ENCODE data around the gene CATSPER4.
A peak's percentile ranks its signal among the peaks of the same experiment; 100 is the strongest.

Gene CATSPER4

DNA sequence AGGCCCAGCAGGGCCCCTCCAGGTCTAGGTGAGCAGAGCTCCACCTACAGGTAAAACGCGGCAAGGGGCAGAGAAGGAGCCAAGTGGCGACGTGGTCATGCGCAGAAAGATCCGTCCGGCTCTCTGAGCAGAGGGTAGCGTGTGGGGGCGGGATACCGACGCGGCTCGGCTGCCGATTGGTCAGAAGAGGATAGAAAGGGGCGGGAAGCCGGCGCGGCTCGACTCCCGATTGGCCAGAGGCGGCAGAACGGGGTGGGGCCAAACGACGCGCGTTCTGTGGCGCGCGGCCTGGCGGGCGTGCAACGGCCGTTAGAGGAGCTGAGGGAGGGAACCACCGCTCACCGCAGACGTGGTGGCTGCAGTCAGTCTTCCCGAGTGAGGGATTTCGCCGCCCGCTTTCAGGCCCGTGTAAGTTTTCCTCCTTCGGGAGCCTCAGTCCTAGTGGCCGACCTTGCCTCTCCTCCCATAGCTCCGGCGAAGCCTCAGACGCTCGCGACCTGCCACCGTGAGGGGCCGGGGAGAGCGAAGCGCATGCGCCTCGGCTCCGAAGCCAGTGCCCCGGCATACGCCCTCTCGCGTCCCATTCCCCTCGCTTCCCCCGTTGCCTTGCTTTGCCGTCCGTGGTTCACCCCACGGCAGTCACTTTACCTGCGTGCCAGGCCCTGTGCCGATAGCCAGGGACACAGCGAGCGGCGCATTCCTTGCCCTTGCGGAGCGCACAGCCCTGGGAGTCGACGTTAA lies 43.7 kb downstream of the CATSPER4 start, which contains the start of gene CEP85:
Gene CEP85 (plus strand): TSS at position 298 of the 741 bp plus-strand sequence. CDS start 5,584 bp downstream, outside the sequence.
- Histone ChIP-seq H3K27me3 (peaks cover 0 to 3% of the 10 kb centered on the region in 2 donors), H3K9me3 (no peaks in the 10 kb centered on the region), H3K27ac (peak within 1 kb of the TSS; percentile 75 to 88), H3K4me3 (peak within 1 kb of the TSS; percentile 69 to 82), H3K36me3 (no peaks in the 10 kb centered on the region), H3K4me1 (peaks cover 0 to 10% (median 4%) of the 10 kb centered on the region in 4 donors)
- peak; percentile 96 to 98 for DNase-seq
- TF ChIP-seq, protein P1, sequence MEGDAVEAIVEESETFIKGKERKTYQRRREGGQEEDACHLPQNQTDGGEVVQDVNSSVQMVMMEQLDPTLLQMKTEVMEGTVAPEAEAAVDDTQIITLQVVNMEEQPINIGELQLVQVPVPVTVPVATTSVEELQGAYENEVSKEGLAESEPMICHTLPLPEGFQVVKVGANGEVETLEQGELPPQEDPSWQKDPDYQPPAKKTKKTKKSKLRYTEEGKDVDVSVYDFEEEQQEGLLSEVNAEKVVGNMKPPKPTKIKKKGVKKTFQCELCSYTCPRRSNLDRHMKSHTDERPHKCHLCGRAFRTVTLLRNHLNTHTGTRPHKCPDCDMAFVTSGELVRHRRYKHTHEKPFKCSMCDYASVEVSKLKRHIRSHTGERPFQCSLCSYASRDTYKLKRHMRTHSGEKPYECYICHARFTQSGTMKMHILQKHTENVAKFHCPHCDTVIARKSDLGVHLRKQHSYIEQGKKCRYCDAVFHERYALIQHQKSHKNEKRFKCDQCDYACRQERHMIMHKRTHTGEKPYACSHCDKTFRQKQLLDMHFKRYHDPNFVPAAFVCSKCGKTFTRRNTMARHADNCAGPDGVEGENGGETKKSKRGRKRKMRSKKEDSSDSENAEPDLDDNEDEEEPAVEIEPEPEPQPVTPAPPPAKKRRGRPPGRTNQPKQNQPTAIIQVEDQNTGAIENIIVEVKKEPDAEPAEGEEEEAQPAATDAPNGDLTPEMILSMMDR (IDR thresholded peaks at IDR 0.05), result peak; percentile 54 to 64
- intact Hi-C loops (cut with DNase I; ENCODE audit: low total_unique reads), result no loop called here

DNA sequence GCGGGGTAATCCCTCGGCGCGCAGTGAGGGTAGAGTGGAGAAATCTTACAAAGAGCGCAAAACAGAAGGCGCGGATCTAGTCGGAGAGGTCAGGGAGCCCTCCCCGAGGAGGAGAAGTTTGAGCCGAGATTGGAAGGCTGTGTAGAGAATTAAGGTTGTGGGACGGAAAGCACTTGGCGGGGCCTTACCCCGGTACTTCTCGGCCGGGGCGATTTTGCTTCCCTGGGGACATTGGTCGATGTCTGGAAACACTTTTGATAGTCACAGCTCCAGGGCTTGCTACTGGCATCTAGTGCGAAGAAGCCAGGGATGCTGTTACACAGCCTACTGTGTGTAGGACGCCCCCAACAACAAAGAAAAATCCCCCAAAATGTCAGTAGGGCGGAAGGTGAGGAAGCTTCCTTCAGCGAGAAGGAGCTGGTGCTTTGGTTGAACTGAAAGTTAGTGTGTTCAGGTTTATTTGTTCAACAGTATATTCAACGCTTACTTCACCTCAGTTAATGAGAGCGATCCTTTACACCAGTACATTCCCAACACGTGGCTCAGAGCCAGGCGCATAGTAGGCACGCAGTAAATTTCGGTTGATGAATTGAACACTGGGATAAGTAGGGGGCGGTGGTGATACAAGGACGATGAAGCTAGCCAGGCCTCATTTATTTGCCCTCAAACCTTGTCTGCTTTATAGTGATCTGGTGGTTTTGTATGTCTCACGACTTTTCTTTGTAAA lies 44.4 kb downstream of the CATSPER4 start:
- peaks cover 0 to 10% (median 4%) of the 10 kb centered on the region in 4 donors for H3K4me1 ChIP-seq
- TF ChIP-seq, protein P1 (IDR thresholded peaks at IDR 0.05), result no peak
- H3K36me3 ChIP-seq, result no peaks in the 10 kb centered on the region
- peak overlapping the region; percentile 69 to 82 for H3K4me3 ChIP-seq
- no peaks in the 10 kb centered on the region for H3K27me3 ChIP-seq
- intact Hi-C loops (cut with DNase I; ENCODE audit: low total_unique reads), result no loop called here
- H3K9me3 ChIP-seq, result no peaks in the 10 kb centered on the region
- H3K27ac ChIP-seq, result peak overlapping the region; percentile 75 to 88
- DNase-seq, result no peak

DNA sequence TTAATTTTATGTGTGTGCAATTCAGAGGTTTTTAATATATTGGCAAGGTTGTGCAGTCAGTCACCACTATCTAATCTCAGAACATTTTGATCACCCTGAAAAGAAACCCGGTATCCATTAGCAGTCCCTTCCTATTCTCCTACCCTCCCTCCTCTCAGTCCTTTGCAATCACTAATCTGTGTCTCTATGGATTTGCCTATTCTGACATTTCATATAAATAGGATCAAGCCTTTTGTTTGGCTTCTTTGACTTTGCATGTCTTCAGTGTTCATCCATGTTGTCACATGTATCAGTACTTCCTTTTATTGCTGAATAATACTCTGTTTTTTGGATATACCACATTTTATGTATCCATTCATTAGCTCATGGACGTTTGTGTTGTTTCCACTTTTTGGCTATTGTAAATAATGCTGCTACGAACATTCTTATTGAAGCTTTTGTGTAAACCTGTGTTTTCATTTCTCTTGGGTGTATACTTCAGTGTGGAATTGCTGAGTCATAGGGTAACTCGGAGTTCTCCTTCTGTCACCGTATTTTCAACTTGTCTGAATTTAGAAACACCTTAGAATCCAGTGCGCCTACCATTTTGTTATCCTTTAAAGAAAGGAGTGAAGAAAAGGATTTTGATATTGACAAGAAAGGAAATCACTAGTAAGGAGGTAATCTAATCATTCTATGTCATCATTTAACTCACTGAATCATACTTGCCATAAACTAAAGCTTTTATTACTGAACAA lies 47.0 kb downstream of the CATSPER4 start:
- Histone ChIP-seq H3K27ac (no peak overlapping the region), H3K27me3 (no peaks in the 10 kb centered on the region), H3K4me1 (peaks cover 0 to 10% (median 4%) of the 10 kb centered on the region in 4 donors), H3K36me3 (no peaks in the 10 kb centered on the region), H3K9me3 (no peaks in the 10 kb centered on the region), H3K4me3 (no peak overlapping the region)
- no peak for DNase-seq
- TF ChIP-seq, protein P1 (IDR thresholded peaks at IDR 0.05), result no peak
- intact Hi-C loops (cut with DNase I; ENCODE audit: low total_unique reads), result no loop called here

DNA sequence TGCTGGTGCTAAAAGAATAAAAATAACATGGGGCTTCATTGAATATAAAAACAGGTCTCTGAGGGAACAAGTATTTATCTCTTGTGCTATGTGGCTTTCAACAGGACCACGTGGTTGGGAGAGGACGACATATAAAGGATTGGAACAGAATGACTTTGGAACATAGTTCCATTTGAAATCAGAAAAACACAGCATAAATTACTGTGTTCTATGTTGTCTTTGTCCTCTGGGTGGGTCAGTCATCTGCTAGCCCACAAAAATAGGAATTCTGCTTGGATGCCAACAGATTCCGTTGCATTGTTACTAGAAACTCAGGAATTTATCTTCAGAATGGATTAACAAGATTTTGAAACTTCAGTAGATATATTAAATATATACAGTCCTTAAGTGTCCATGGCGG lies 49.5 kb downstream of the CATSPER4 start:
- no peaks in the 10 kb centered on the region for H3K36me3 ChIP-seq
- TF ChIP-seq, protein P1 (IDR thresholded peaks at IDR 0.05), result no peak
- no peak overlapping the region for H3K27ac ChIP-seq
- intact Hi-C loops (cut with DNase I; ENCODE audit: low total_unique reads), result no loop called here
- peaks cover 0 to 4% (median 2%) of the 10 kb centered on the region in 4 donors for H3K4me1 ChIP-seq
- no peaks in the 10 kb centered on the region for H3K27me3 ChIP-seq
- no peaks in the 10 kb centered on the region for H3K9me3 ChIP-seq
- DNase-seq, result no peak
- H3K4me3 ChIP-seq, result no peak overlapping the region
